H1 (cell line): ENCODE data around the gene FTL. TPM values are rescaled to one million over a fixed set of nuclear protein-coding genes. Genes with fewer than 3 reads are reported as not detected.

Experiments
- CTCF ChIA-PET: fragments of 300-600 bp; sonication (Branson Sonifier 250); formaldehyde crosslinking; loops from one replicate; lab custom pipeline; 2021; ENCODE audit not compliant: partially characterized antibody; lab: Charles Lee
- POLR2A ChIA-PET: fragments of 300-600 bp; sonication (Branson Sonifier 250); formaldehyde crosslinking; loops from one replicate; lab custom pipeline; 2021; ENCODE audit warnings: inconsistent platforms; ENCODE audit not compliant: partially characterized antibody; lab: Charles Lee
- DNase-seq, 2 experiments: peaks; one replicate each; pipeline versions ENCODE4 v3.0.0 to v3.0.0-alpha.2; 2010 to 2022; ENCODE audit warnings: low spot score in 2 of 2, low read depth in 1 of 2, mixed read lengths in 1 of 2
- FAIRE-seq: peaks from 2 replicates; lab custom pipeline; 2011; peaks lifted over from hg19 to GRCh38; lab: Jason Lieb, UNC
- H2AFZ ChIP-seq: 2 replicates; pipeline ENCODE4 v1.8.1; 2012; ENCODE audit warnings: low read length, inconsistent platforms
- H2AK5ac ChIP-seq: 2 replicates; pipeline ENCODE4 v1.6.1; 2013; ENCODE audit warnings: low read depth, low read length
- H2BK120ac ChIP-seq: replicated peaks from 2 replicates; pipeline ENCODE3; 2013; ENCODE audit warnings: low read depth, low read length, inconsistent platforms
- H2BK12ac ChIP-seq: 2 replicates; pipeline ENCODE4 v1.6.1; 2013; ENCODE audit warnings: low read depth, low read length
- H2BK15ac ChIP-seq: 2 replicates; pipeline ENCODE4 v1.6.1; 2013; ENCODE audit warnings: low read length
- H2BK20ac ChIP-seq: 2 replicates; pipeline ENCODE4 v1.6.1; 2013; ENCODE audit warnings: low read length
- H2BK5ac ChIP-seq: 2 replicates; pipeline ENCODE4 v1.6.1; 2013; ENCODE audit warnings: low read depth, low read length
- H3K14ac ChIP-seq: 2 replicates; pipeline ENCODE4 v1.6.1; 2013; ENCODE audit warnings: inconsistent platforms; ENCODE audit not compliant: insufficient read length
- H3K18ac ChIP-seq: 2 replicates; pipeline ENCODE4 v1.6.1; 2013; ENCODE audit warnings: low read length; ENCODE audit errors: extremely low read depth
- H3K23ac ChIP-seq: 2 replicates; pipeline ENCODE4 v1.6.1; 2013; ENCODE audit warnings: inconsistent platforms; ENCODE audit not compliant: insufficient read length
- H3K23me2 ChIP-seq: 2 replicates; pipeline ENCODE4 v1.6.1; 2013; ENCODE audit warnings: low read depth, low read length
- H3K27ac ChIP-seq: 2 replicates; pipeline ENCODE4 v1.6.1; 2011; ENCODE audit warnings: low read depth, low read length, inconsistent platforms
- H3K27me3 ChIP-seq, 4 experiments: replicated peaks in 1 of 4; 1 replicate in 1 of 4; 2 replicates in 3 of 4; pipeline versions ENCODE4 v1.6.1 to v1.8.1; 2011 to 2013; ENCODE audit warnings: low read length in 3 of 4, mild to moderate bottlenecking in 3 of 4, inconsistent platforms in 2 of 4, mixed read lengths in 2 of 4, moderate library complexity in 1 of 4; ENCODE audit not compliant: control insufficient read depth in 3 of 4, insufficient read depth in 3 of 4; ENCODE audit errors: extremely low read depth in 1 of 4
- H3K36me3 ChIP-seq, 4 experiments: 2 replicates each; pipeline versions ENCODE4 v1.6.1 to v1.8.1; 2011 to 2013; ENCODE audit warnings: mild to moderate bottlenecking in 4 of 4, low read length in 3 of 4, moderate library complexity in 2 of 4, control low read depth in 1 of 4, inconsistent platforms in 1 of 4; ENCODE audit not compliant: insufficient read depth in 4 of 4, control insufficient read depth in 2 of 4
- H3K4ac ChIP-seq: replicated peaks from 2 replicates; pipeline ENCODE3; 2013; ENCODE audit warnings: low read length, low read depth, mixed read lengths, inconsistent platforms; ENCODE audit not compliant: insufficient read length
- H3K4me1 ChIP-seq, 4 experiments: replicated peaks in 1 of 4; 1 replicate in 1 of 4; 2 replicates in 3 of 4; pipeline versions ENCODE4 v1.6.1 to v1.8.1; 2011 to 2013; ENCODE audit warnings: low read length in 3 of 4, inconsistent platforms in 2 of 4, mixed read lengths in 1 of 4; ENCODE audit not compliant: insufficient read depth in 4 of 4, control insufficient read depth in 3 of 4
- H3K4me2 ChIP-seq, 2 experiments: 2 replicates each; pipeline versions ENCODE4 v1.6.1 to v1.8.1; 2011 to 2013; ENCODE audit warnings: low read depth in 2 of 2, low read length in 2 of 2, control low read depth in 1 of 2, inconsistent platforms in 1 of 2, mild to moderate bottlenecking in 1 of 2; ENCODE audit not compliant: insufficient read depth in 1 of 2
- H3K4me3 ChIP-seq, 4 experiments: fragments of 200-600, 300-600 bp in 1 of 4; sonication (generic), shearing (Covaris generic), sonication (Bioruptor Twin) in 1 of 4; 2 replicates each; pipeline versions ENCODE4 v1.5.1 to v1.8.1; 2011 to 2016; ENCODE audit warnings: low read length in 4 of 4, low read depth in 3 of 4, control low read depth in 2 of 4, inconsistent platforms in 2 of 4, mild to moderate bottlenecking in 2 of 4, mixed read lengths in 1 of 4, moderate library complexity in 1 of 4; ENCODE audit not compliant: insufficient read depth in 2 of 4; ENCODE audit errors: extremely low read depth in 1 of 4
- H3K56ac ChIP-seq: replicated peaks from 2 replicates; pipeline ENCODE3; 2013; ENCODE audit warnings: low read depth, mild to moderate bottlenecking, mixed read lengths, low read length, inconsistent platforms; ENCODE audit not compliant: insufficient read length
- H3K79me1 ChIP-seq: 2 replicates; pipeline ENCODE4 v1.6.1; 2013; ENCODE audit warnings: low read depth, low read length, control low read depth
- H3K79me2 ChIP-seq, 2 experiments: 2 replicates each; pipeline versions ENCODE4 v1.6.1 to v1.8.1; 2012 to 2013; ENCODE audit warnings: low read length in 2 of 2, mild to moderate bottlenecking in 2 of 2, inconsistent platforms in 1 of 2; ENCODE audit not compliant: insufficient read depth in 2 of 2, control insufficient read depth in 1 of 2
- H3K9ac ChIP-seq, 4 experiments: replicated peaks in 1 of 4; 1 replicate in 1 of 4; 2 replicates in 3 of 4; pipeline versions ENCODE4 v1.6.1 to v1.8.1; 2011 to 2013; ENCODE audit warnings: low read depth in 3 of 4, low read length in 3 of 4, control low read depth in 2 of 4, mild to moderate bottlenecking in 2 of 4, moderate library complexity in 2 of 4, inconsistent platforms in 1 of 4; ENCODE audit errors: extremely low read depth in 1 of 4
- H3K9me3 ChIP-seq, 2 experiments: 2 replicates each; pipeline versions ENCODE4 v1.6.1 to v1.8.1; 2012 to 2013; ENCODE audit warnings: mild to moderate bottlenecking in 2 of 2, moderate library complexity in 2 of 2, control low read depth in 1 of 2, inconsistent platforms in 1 of 2, low read depth in 1 of 2, low read length in 1 of 2, mixed read lengths in 1 of 2; ENCODE audit not compliant: insufficient read depth in 2 of 2
- H4K20me1 ChIP-seq, 2 experiments: replicated peaks in 1 of 2; 2 replicates each; pipeline versions ENCODE3 to v1.8.1; 2011 to 2013; ENCODE audit warnings: inconsistent platforms in 2 of 2, low read length in 2 of 2, mild to moderate bottlenecking in 1 of 2; ENCODE audit not compliant: insufficient read depth in 2 of 2, control insufficient read depth in 1 of 2
- H4K5ac ChIP-seq: 2 replicates; pipeline ENCODE4 v1.6.1; 2013; ENCODE audit warnings: low read length, low read depth, mixed read lengths, inconsistent platforms; ENCODE audit not compliant: insufficient read length
- H4K8ac ChIP-seq: 2 replicates; pipeline ENCODE4 v1.8.0; 2013; ENCODE audit warnings: mild to moderate bottlenecking, moderate library complexity, low read length, inconsistent platforms; ENCODE audit not compliant: insufficient read depth; ENCODE audit errors: extremely low read depth
- H4K91ac ChIP-seq: replicated peaks from 2 replicates; pipeline ENCODE3; 2013; ENCODE audit warnings: low read length, mixed read lengths, inconsistent platforms; ENCODE audit not compliant: insufficient read length
- CBX5 ChIP-seq: fragments of 300-800, 300-1000 bp; sonication (generic); IDR thresholded peaks from 2 replicates; pipeline ENCODE4 v1.7.1; 2016; ENCODE audit warnings: antibody characterized with exemption, low read length, low read depth
- CEBPB ChIP-seq: IDR thresholded peaks from 2 replicates; pipeline ENCODE4 v1.6.1; 2012; ENCODE audit warnings: low read depth, low read length
- CHD1 ChIP-seq: IDR thresholded peaks from 2 replicates; pipeline ENCODE4 v1.6.1; 2012; ENCODE audit warnings: low read depth, low read length, improper control_type of control experiment
- CTBP2 ChIP-seq: IDR thresholded peaks from 2 replicates; pipeline ENCODE4 v1.7.0; 2011; ENCODE audit warnings: borderline replicate concordance, mild to moderate bottlenecking, moderate library complexity, mixed read lengths, low read length; ENCODE audit not compliant: insufficient read depth, insufficient read length
- HDAC2 ChIP-seq, 2 experiments: fragments of 300-600 bp in 1 of 2; sonication (generic) in 1 of 2; IDR thresholded peaks; 2 replicates each; pipeline ENCODE4 v1.6.1; 2011 to 2012; ENCODE audit warnings: low read depth in 2 of 2, low read length in 2 of 2, mild to moderate bottlenecking in 2 of 2, moderate library complexity in 2 of 2, borderline replicate concordance in 1 of 2, inconsistent platforms in 1 of 2
- HDAC6 ChIP-seq: IDR thresholded peaks from one replicate; pipeline ENCODE4 v1.7.1; 2012; ENCODE audit warnings: low read depth, mild to moderate bottlenecking, inconsistent platforms, low read length, moderate library complexity
- JUND ChIP-seq: IDR thresholded peaks from 2 replicates; pipeline ENCODE4 v1.6.1; 2011; ENCODE audit warnings: mild to moderate bottlenecking, improper control_type of control experiment, low read length
- KDM1A ChIP-seq: fragments of 200-600, 300-600 bp; sonication (generic); IDR thresholded peaks from 2 replicates; pipeline ENCODE4 v1.7.1; 2016; ENCODE audit warnings: mild to moderate bottlenecking, low read length, borderline replicate concordance
- KDM4A ChIP-seq: IDR thresholded peaks from one replicate; pipeline ENCODE4 v1.7.1; 2012; ENCODE audit warnings: low read depth, mild to moderate bottlenecking, moderate library complexity, low read length, inconsistent platforms; ENCODE audit not compliant: severe bottlenecking
- NANOG ChIP-seq: IDR thresholded peaks from 2 replicates; pipeline ENCODE4 v1.6.1; 2011; ENCODE audit warnings: low read length, low read depth, mild to moderate bottlenecking, inconsistent platforms; ENCODE audit not compliant: insufficient read depth, poor library complexity, severe bottlenecking
- POLR2AphosphoS5 ChIP-seq: IDR thresholded peaks from 2 replicates; pipeline ENCODE4 v1.6.1; 2011; ENCODE audit warnings: low read depth, low read length
- RBBP5 ChIP-seq: IDR thresholded peaks from 2 replicates; pipeline ENCODE4 v1.7.1; 2012; ENCODE audit warnings: low read depth, mild to moderate bottlenecking, inconsistent platforms, low read length, moderate library complexity, borderline replicate concordance
- WGBS, 2 experiments: shearing (Covaris generic) in 1 of 2; methylation state at CpG; one replicate each; pipeline versions ENCODE4 v1.1.6 to v1.1.7; 2013 to 2015; ENCODE audit warnings: low lambda C conversion rate in 2 of 2, mixed read lengths in 2 of 2, inconsistent platforms in 1 of 2, low coverage in 1 of 2, missing lambda C conversion rate in 1 of 2; ENCODE audit not compliant: insufficient replicate concordance in 2 of 2, insufficient coverage in 1 of 2, insufficient read length in 1 of 2; ENCODE audit errors: extremely low coverage in 1 of 2, missing lambda C conversion rate in 1 of 2; 5-methylcytosine and 5-hydroxymethylcytosine counted together
- polyA plus RNA-seq, 7 experiments: library from polyadenylated mRNA; depleted of rRNA in 3 of 7; stranded (reverse) in 5 of 7; unstranded in 2 of 7; fragments of >200 nt in 5 of 7; fragments of 200-250 nt in 2 of 7; gene quantifications; 1 replicate in 5 of 7; 2 replicates in 1 of 7; 4 replicates in 1 of 7; pipeline versions ENCODE4 v1.2.1 to v1.2.3, GENCODE V29; 2011 to 2013; ENCODE audit warnings: missing spikeins in 2 of 7, mixed read lengths in 2 of 7
- total RNA-seq: library from RNA; stranded (reverse); fragmentation: NEBNext Ultra II Directional; extraction: Animal tissue kit (Norgen Biotek cat#: 25700); gene quantifications from 2 replicates; pipeline ENCODE4 v1.2.1, GENCODE V29; 2021

FTL gene
- total and polyA plus RNA-seq, 2 of the 8 experiments (the other 6 are each of a cell fraction or from before 2014, with no cell fraction given), result 1,751 to 2,427 TPM

GRCh38 chr19:48990400-48990799, 25.3 kb downstream of the FTL start:
- Histone ChIP-seq H4K5ac (no peak overlapping the region), H3K79me2 (peaks cover 11 to 21% of the 10 kb centered on the region in 2 experiments; a peak in 3 of 4 replicates), H3K23ac (no peak overlapping the region), H3K9me3 (no peaks in the 10 kb centered on the region), H3K27ac (no peak overlapping the region), H3K27me3 (no peaks in the 10 kb centered on the region), H3K23me2 (peaks cover 8% of the 10 kb centered on the region; the same call in 1 of the 2 replicates), H3K4ac (no peak overlapping the region), H2BK120ac (no peak overlapping the region), H3K79me1 (peaks cover 13% of the 10 kb centered on the region), H2BK5ac (no peak overlapping the region), H3K9ac (no peak overlapping the region), H2AFZ (no peak overlapping the region), H3K36me3 (peaks cover 0 to 16% (median 6%) of the 10 kb centered on the region in 4 experiments; a peak in 5 of 8 replicates), H4K8ac (no peak overlapping the region), H3K4me3 (no peak overlapping the region), H2AK5ac (no peak overlapping the region; the same call in 1 of the 2 replicates), H4K20me1 (peaks cover 0 to 13% of the 10 kb centered on the region in 2 experiments), H2BK15ac (no peak overlapping the region), H4K91ac (no peak overlapping the region), H3K56ac (no peak overlapping the region), H3K4me1 (peaks cover 0 to 3% (median 0%) of the 10 kb centered on the region in 4 experiments; a peak in 2 of 7 replicates), H2BK20ac (no peak overlapping the region), H3K4me2 (no peak overlapping the region; a peak in 1 of 4 replicates), H3K18ac (no peak overlapping the region), H2BK12ac (no peak overlapping the region), H3K14ac (no peak overlapping the region)
- ChIA-PET POLR2A (interaction anchor here (4.4 kb wide), 1 partner anchor 25 kb away, joined by 37 read pairs; the partner anchor contains the start of gene FTL), CTCF (interaction anchor here (0.8 to 2.9 kb wide), 4 partner anchors 12 to 84 kb away, joined by 3 to 13 read pairs (median 3); no protein-coding TSS in a partner anchor)
- no peak for TF ChIP-seq POLR2AphosphoS5
- TF ChIP-seq CEBPB, result no peak
- no peak for TF ChIP-seq RBBP5
- TF ChIP-seq KDM4A, result no peak
- no peak for TF ChIP-seq JUND
- TF ChIP-seq HDAC2 (IDR thresholded peaks at IDR 0.05; ENCODE audit: borderline replicate concordance in 1 of 2, low read depth in 2 of 2, low read length in 2 of 2), result no peak
- no peak for TF ChIP-seq HDAC6
- no peak for TF ChIP-seq CTBP2
- no peak for TF ChIP-seq KDM1A
- no peak for TF ChIP-seq CHD1
- no peak for TF ChIP-seq NANOG
- TF ChIP-seq CBX5, result no peak
- DNase-seq (no peak), FAIRE-seq (no peak)
- WGBS, 2 experiments, result 89% methylated on average over 4 of the region's 4 CpGs; no CpG with 5 or more reads in 1 of the 2 experiments
